CD14-positive monocyte (primary cell): ENCODE data around the gene DHRS1. TPM values are rescaled to one million over a fixed set of nuclear protein-coding genes. Genes with fewer than 3 reads are reported as not detected.
A peak's percentile ranks its signal among the peaks of the same experiment; 100 is the strongest.

Experiments used
- DNase-seq, 3 donors: peaks; one replicate each; pipeline ENCODE4 v3.0.0-alpha.2; 2011 to 2022
- H2AFZ ChIP-seq: 2 replicates; pipeline ENCODE4 v1.6.0; 2012; ENCODE audit warnings: mild to moderate bottlenecking, low read depth, low read length, inconsistent platforms; ENCODE audit not compliant: insufficient read depth, poor library complexity, severe bottlenecking
- H3K27ac ChIP-seq, 2 donors: 1 replicate in 1 of 2; 2 replicates in 1 of 2; pipeline ENCODE4 v1.5.1; 2012 to 2013; ENCODE audit warnings: low read length in 2 of 2, control low read depth in 1 of 2, inconsistent platforms in 1 of 2, low read depth in 1 of 2, mild to moderate bottlenecking in 1 of 2
- H3K27me3 ChIP-seq, 2 donors: one replicate each; pipeline versions ENCODE4 v1.6.0 to v1.6.1; 2011 to 2013; ENCODE audit warnings: low read length in 2 of 2; ENCODE audit not compliant: control insufficient read depth in 2 of 2, insufficient read depth in 2 of 2
- H3K36me3 ChIP-seq, 2 donors: replicated peaks in 1 of 2; 1 replicate in 1 of 2; 2 replicates in 1 of 2; pipeline versions ENCODE4 v1.5.1 to v1.6.1; 2012 to 2013; ENCODE audit warnings: low read length in 2 of 2, control low read depth in 1 of 2, inconsistent platforms in 1 of 2, mild to moderate bottlenecking in 1 of 2; ENCODE audit not compliant: insufficient read depth in 2 of 2, control insufficient read depth in 1 of 2
- H3K4me1 ChIP-seq, 2 donors: 1 replicate in 1 of 2; 2 replicates in 1 of 2; pipeline versions ENCODE4 v1.5.1 to v1.6.1; 2012 to 2013; ENCODE audit warnings: low read length in 2 of 2, control low read depth in 1 of 2, inconsistent platforms in 1 of 2, mild to moderate bottlenecking in 1 of 2, moderate library complexity in 1 of 2; ENCODE audit not compliant: insufficient read depth in 2 of 2, control insufficient read depth in 1 of 2
- H3K4me2 ChIP-seq: replicated peaks from 2 replicates; pipeline ENCODE3; 2012; ENCODE audit warnings: low read length, moderate library complexity, mild to moderate bottlenecking; ENCODE audit not compliant: poor library complexity, severe bottlenecking; ENCODE audit errors: extremely low read depth
- H3K4me3 ChIP-seq, 3 experiments: fragments of 200-600 bp in 1 of 3; sonication (generic) in 1 of 3; replicated peaks in 1 of 3; 1 replicate in 2 of 3; 2 replicates in 1 of 3; pipeline ENCODE4 v1.5.1; 2011 to 2013; ENCODE audit warnings: low read length in 3 of 3, mild to moderate bottlenecking in 3 of 3, control low read depth in 2 of 3, low read depth in 2 of 3, inconsistent platforms in 1 of 3, moderate library complexity in 1 of 3
- H3K79me2 ChIP-seq: 2 replicates; pipeline ENCODE4 v1.6.0; 2012; ENCODE audit warnings: mild to moderate bottlenecking, control low read depth, inconsistent platforms, low read length, moderate library complexity; ENCODE audit not compliant: insufficient read depth
- H3K9ac ChIP-seq: 2 replicates; pipeline ENCODE4 v1.6.0; 2017; ENCODE audit warnings: low read length, mild to moderate bottlenecking; ENCODE audit not compliant: insufficient read depth, poor library complexity, severe bottlenecking
- H3K9me3 ChIP-seq, 2 donors: replicated peaks in 1 of 2; 1 replicate in 1 of 2; 2 replicates in 1 of 2; pipeline versions ENCODE4 v1.5.1 to v1.6.1; 2012 to 2013; ENCODE audit warnings: low read length in 2 of 2, control low read depth in 1 of 2; ENCODE audit not compliant: control insufficient read depth in 1 of 2, insufficient read depth in 1 of 2
- H4K20me1 ChIP-seq: 2 replicates; pipeline ENCODE4 v1.6.0; 2012; ENCODE audit warnings: mild to moderate bottlenecking, low read length, control low read depth, moderate library complexity; ENCODE audit not compliant: insufficient read depth
- H3K27ac Mint-ChIP-seq, 7 donors: one replicate each; pipeline ENCODE4 v1.8.0; 2020; ENCODE audit warnings: mild to moderate bottlenecking in 7 of 7, mixed read lengths in 7 of 7, moderate library complexity in 6 of 7, inconsistent platforms in 2 of 7
- H3K27me3 Mint-ChIP-seq, 3 donors: one replicate each; pipeline ENCODE4 v1.8.0; 2021 to 2022; ENCODE audit warnings: low read depth in 3 of 3, mild to moderate bottlenecking in 3 of 3, mixed read lengths in 3 of 3, moderate library complexity in 3 of 3, inconsistent platforms in 1 of 3
- H3K36me3 Mint-ChIP-seq, 2 donors: one replicate each; pipeline ENCODE4 v1.8.0; 2020; ENCODE audit warnings: mixed read lengths in 2 of 2, inconsistent platforms in 1 of 2, mild to moderate bottlenecking in 1 of 2
- H3K4me1 Mint-ChIP-seq: one replicate; pipeline ENCODE4 v1.8.0; 2020; ENCODE audit warnings: mild to moderate bottlenecking, mixed read lengths
- H3K4me3 Mint-ChIP-seq, 2 donors: one replicate each; pipeline ENCODE4 v1.8.0; 2020; ENCODE audit warnings: mild to moderate bottlenecking in 2 of 2, mixed read lengths in 2 of 2, moderate library complexity in 1 of 2
- H3K9me3 Mint-ChIP-seq, 7 donors: one replicate each; pipeline ENCODE4 v1.8.0; 2020 to 2022; ENCODE audit warnings: mixed read lengths in 7 of 7, mild to moderate bottlenecking in 6 of 7, moderate library complexity in 6 of 7, inconsistent platforms in 2 of 7
- CTCF ChIP-seq: fragments of 200-600 bp; IDR thresholded peaks from one replicate; pipeline ENCODE4 v1.8.0; 2022; ENCODE audit warnings: antibody characterized with exemption, mild to moderate bottlenecking
- WGBS: methylation state at CpG from one replicate; pipeline ENCODE4 v1.1.5; 2013; ENCODE audit warnings: missing lambda C conversion rate; ENCODE audit not compliant: insufficient coverage; 5-methylcytosine and 5-hydroxymethylcytosine counted together
- intact Hi-C, 2 donors: fragments of 100-400 bp; cut with micrococcal nuclease; formaldehyde crosslinking; loops; one replicate each; pipeline versions ENCODE4 v1.15.0 to v1.15.1; 2023
- polyA plus RNA-seq, 3 donors: library from polyadenylated mRNA; depleted of rRNA in 1 of 3; unstranded in 2 of 3; stranded (reverse) in 1 of 3; fragments of 300-500 nt in 2 of 3; fragments of >200 nt in 1 of 3; fragmentation: Illumina TruSeq in 2 of 3; gene quantifications; 1 replicate in 2 of 3; 2 replicates in 1 of 3; pipeline ENCODE4 v1.2.3, GENCODE V29; 2012 to 2021

The DHRS1 gene
- polyA plus RNA-seq, 3 donors = 31.6 to 49.4 (median 48.8) TPM

- no peak overlapping the region for H3K9ac ChIP-seq
- no peak overlapping the region for H3K27ac ChIP-seq
- no peaks in the 10 kb centered on the region for H3K79me2 ChIP-seq
- DNase-seq = no peak
- H4K20me1 ChIP-seq = peaks cover 10% of the 10 kb centered on the region
- 95% methylated on average over 9 of the region's 10 CpGs for WGBS
- intact Hi-C loops = no loop called here
- no peak for TF ChIP-seq CTCF
- Mint-ChIP-seq H3K9me3 (peaks cover 0 to 2% (median 0%) of the 10 kb centered on the region in 7 donors), H3K27ac (no peak overlapping the region), H3K36me3 (peaks cover 6 to 7% of the 10 kb centered on the region in 2 donors), H3K27me3 (peaks cover 3 to 13% (median 4%) of the 10 kb centered on the region in 3 donors), H3K4me1 (peaks cover 52% of the 10 kb centered on the region), H3K4me3 (no peak overlapping the region)
- H3K36me3 ChIP-seq = no peaks in the 10 kb centered on the region
- H3K27me3 ChIP-seq = no peaks in the 10 kb centered on the region
- peaks cover 36 to 40% of the 10 kb centered on the region in 2 donors for H3K4me1 ChIP-seq
- H3K4me3 ChIP-seq = no peak overlapping the region
- H3K9me3 ChIP-seq = no peaks in the 10 kb centered on the region
- H3K4me2 ChIP-seq = no peak overlapping the region
- H2AFZ ChIP-seq = no peak overlapping the region
Measured at GRCh38 chr14:24322672-24323071, 23.1 kb upstream of the DHRS1 start.

- intact Hi-C loops = no loop called here
- H3K27ac Mint-ChIP-seq = peak overlapping the region in 1 of 7 donors; percentile 7
Measured at GRCh38 chr14:24321212-24321975, 21.8 kb upstream of the DHRS1 start.

More at GRCh38 chr14:24321212-24321975, 21.8 kb upstream of the DHRS1 start:
- Histone ChIP-seq H3K4me1 (peaks cover 35 to 40% of the 10 kb centered on the region in 2 donors), H3K36me3 (no peaks in the 10 kb centered on the region), H3K79me2 (no peaks in the 10 kb centered on the region), H3K27me3 (no peaks in the 10 kb centered on the region), H3K4me2 (no peak overlapping the region), H3K9ac (no peak overlapping the region), H3K27ac (no peak overlapping the region), H4K20me1 (peaks cover 18% of the 10 kb centered on the region), H3K9me3 (no peaks in the 10 kb centered on the region), H2AFZ (no peak overlapping the region), H3K4me3 (no peak overlapping the region)
- Mint-ChIP-seq H3K4me1 (peaks cover 52% of the 10 kb centered on the region), H3K27me3 (peaks cover 3 to 13% (median 4%) of the 10 kb centered on the region in 3 donors), H3K9me3 (peaks cover 0 to 2% (median 0%) of the 10 kb centered on the region in 7 donors), H3K36me3 (peaks cover 16 to 18% of the 10 kb centered on the region in 2 donors), H3K4me3 (no peak overlapping the region)
- 97% methylated on average over 7 of the region's 14 CpGs for WGBS
- no peak for DNase-seq
- no peak for TF ChIP-seq CTCF
